Stimulated activated CD8-positive, alpha-beta memory T cell treated with anti-CD3 and anti-CD28 coated beads, Interleukin-12 subunit alpha, Interleukin-12 subunit beta, amount 100 ng/mL, for 1 hour (primary cell): ENCODE results near the gene BBIP1.

Source experiments
- DNase-seq: peaks from one replicate; pipeline ENCODE4 v3.0.0-alpha.2; 2020; ENCODE audit warnings: low read depth

The BBIP1 gene

GRCh38 chr10:110862961-110863360 is 56.0 kb downstream of the BBIP1 start:
- no peak for DNase-seq

DNA sequence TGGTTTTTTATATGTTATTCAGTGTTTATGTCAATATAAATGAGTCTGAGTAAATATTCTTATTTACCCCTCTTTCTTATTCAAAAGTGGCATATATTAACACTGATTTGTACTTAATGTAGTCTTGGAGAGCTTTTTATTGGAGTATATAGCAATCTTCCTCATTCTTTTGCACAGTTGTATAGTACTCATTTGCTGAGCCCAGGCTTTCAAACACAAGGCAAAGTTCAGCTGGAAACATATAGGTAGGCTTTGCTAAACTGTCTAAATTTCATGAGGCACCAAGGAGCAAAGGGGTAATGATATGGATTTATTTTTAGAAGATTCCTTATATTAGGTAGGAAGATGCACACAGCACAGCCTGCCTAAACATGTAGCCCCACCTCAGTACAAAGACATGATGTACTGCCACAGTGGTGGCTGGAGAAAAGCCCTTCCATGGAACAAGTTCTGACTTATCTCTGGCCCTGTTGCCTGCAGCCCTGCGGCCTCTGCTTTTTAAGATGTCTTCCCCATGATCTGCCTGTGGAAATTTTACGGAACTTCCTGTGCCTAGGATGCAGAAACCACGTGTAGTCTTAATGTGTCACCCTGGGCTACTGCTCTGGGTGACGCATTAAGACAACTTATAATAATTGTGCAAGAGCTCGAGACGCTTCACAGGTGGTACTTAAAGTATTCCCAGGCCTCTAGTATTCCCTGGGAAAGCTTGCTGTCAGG is 56.9 kb downstream of the BBIP1 start:
- DNase-seq: no peak

GRCh38 chr10:110861476-110861875 is 57.5 kb downstream of the BBIP1 start:
- DNase-seq: no peak

DNA sequence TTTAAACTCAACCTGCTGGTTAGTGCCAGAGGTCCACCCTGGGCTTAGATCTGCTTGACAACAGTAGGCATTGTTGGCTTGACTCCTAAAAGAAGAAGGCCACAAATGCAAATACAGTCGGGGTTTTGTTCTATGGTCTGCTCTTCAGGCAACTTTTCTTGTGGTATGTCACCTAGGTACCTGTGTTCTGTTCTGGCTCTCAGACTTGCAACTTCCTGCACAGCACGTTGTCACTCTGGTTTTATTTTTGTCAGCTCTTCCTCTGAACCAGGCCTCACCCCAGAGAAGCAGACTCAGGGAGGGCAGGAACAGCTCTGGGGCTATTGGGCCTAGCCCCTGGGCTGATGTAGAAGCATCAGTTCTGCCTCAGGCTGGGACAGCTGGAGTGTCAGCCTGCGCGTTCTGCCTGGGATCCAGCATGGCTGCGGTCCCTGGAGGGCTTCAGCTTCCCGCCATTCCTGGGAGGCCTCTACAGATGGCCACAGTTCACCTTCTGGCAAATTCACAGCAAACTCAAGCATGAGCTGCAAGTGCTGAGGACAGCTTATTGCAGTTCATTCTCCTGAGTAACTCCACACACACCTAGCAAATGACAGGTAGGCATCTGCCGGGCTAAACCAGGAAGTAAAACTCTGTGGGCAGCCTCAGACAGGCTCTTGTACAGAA is 58.3 kb downstream of the BBIP1 start:
- DNase-seq: no peak

GRCh38 chr10:110859973-110860376 is 59.0 kb downstream of the BBIP1 start:
- no peak for DNase-seq

DNA sequence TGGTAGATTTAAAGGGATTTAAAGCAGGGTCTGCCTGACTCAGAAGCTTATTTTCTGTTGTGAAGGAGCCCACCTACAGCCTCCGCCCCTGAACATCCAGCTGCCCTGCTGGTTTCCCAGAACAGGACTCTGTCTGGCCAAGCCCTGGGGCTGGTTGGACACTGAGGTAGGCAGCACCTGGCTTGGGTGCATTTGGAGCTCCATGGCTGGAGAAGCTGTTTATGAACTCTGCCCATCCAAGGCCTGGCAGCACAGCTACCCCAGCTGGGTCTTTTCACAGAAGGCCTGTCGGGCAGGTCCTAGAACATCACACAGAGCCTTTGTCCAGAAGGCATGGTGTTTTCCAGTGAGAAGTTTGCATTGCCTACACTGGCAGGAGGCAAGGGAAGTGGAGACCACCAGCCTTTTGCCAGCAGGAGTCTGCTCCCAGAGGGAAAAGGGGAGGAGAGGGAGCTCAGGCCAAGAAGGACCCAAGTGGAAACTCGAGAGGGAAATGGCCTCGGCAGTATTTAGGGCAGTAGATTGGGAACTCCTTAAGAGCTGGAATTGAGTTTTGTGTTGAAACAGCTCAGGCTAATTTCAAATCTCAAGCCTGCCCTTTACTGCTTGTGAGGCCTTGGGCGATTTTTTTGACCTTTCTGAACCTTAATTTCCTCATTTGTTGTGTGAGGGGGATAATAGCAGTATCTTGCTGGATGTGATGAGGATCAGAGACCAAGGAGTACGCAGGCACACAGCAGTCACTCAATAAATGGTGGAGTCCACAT is 59.6 kb downstream of the BBIP1 start:
- DNase-seq: no peak

DNA sequence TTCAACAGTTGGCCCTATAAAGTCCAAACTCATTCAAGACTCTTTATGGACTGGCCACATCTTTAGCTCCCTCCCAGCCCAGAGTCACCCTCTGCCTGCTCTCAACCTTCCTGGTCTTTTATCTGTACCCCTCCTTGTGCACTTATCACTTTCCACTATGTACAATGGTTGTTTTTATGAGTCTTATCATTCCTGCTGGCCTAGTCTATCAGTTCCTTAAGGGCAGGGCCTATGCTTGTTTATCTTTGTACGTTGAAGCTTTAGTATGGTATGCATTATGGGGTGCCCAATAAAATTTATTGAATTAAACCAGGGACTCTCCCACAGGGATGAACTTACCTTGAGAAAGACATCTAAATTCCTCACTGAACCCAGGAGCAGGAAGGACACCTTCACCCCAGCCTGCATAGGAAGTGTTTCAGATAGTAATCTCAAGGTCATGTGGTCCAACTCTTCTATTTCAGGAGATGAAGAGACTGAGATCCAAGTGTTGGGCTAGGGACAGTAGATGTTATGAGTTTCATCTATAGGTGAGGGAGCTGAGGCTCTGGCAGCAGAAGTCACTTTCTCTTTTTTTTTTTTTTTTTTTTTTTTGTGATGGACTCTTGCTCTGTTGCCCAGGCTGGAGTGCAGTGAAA is 60.6 kb downstream of the BBIP1 start:
- no peak for DNase-seq

- no peak for DNase-seq
These were observed 61.5 kb downstream of the BBIP1 start for GRCh38 chr10:110857265-110858171.

DNA sequence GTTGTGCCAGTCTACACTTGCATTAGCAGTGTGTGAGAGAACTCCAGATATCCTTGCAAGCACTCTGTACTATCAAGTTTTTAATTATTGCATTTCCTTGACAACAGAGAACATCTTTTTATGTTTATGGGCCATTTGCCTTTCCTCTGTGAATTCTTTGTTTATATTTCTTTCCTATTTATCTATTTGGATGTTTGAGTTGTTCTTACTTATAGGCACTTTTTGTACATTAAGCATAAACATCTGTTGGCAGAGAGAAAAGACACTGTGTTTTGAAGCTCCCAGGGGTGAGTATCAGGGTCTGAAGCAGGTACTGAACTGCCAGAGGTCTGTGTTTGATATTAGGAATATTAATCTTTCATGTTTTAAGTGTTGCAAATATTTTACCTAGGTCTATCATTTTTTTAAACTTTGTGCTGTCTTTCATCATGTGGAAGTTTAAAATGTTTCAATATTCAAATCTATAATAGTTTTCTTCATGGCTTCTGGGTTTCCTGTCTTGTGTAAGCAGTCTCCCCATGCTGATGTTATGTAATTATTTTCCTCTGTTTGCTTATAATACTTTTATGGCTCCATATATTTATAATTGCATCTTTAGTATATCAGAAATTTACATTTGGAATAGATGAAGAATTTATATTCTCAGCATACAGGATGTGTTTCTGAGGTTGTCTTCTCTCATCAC is 64.9 kb downstream of the BBIP1 start:
- no peak for DNase-seq

GRCh38 chr10:110852947-110853346 is 66.0 kb downstream of the BBIP1 start:
- no peak for DNase-seq

DNA sequence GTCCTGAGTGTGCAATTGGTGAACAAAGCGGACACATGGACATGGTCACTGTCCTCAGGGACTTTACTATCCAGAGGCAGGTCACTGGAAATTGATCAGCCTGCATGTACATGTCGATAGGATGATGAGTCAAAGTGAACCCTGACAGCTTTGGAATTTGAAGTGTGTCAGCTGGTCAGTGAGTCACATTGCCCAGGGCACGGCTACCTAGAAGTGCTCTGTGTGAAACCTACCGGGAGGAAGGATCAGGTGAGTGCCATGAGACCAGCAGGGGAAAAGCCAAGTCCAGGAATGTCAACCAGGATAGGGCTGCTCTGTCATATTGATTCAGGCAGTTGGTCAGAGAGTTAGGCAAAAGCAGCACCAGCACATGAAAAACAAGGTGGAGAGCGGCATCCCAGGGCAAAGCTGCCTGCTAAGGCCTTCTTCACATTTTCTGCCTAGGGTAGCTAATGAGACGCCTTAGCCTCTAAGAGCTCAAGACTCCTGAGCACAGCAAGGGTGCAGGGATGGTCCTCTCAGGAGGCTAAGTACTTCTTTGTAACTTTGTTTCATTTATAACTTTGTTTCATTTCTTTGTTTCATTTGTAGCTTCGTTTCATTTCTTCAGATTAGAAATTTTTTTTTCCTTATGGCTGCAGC is 66.6 kb downstream of the BBIP1 start:
- DNase-seq: no peak

- DNase-seq: no peak
These were observed 67.9 kb downstream of the BBIP1 start for GRCh38 chr10:110851020-110851612.

- DNase-seq: no peak
These were observed 68.9 kb downstream of the BBIP1 start for GRCh38 chr10:110850099-110850498.
